GM18526 (cell line): Measurements from ENCODE around the gene CABLES1.

ENCODE experiments used
- POLR2A ChIP-seq: IDR thresholded peaks from 3 replicates; pipeline ENCODE4 v1.6.1; 2011; ENCODE audit not compliant: insufficient read length; ENCODE audit errors: extremely low read depth

Gene CABLES1

DNA sequence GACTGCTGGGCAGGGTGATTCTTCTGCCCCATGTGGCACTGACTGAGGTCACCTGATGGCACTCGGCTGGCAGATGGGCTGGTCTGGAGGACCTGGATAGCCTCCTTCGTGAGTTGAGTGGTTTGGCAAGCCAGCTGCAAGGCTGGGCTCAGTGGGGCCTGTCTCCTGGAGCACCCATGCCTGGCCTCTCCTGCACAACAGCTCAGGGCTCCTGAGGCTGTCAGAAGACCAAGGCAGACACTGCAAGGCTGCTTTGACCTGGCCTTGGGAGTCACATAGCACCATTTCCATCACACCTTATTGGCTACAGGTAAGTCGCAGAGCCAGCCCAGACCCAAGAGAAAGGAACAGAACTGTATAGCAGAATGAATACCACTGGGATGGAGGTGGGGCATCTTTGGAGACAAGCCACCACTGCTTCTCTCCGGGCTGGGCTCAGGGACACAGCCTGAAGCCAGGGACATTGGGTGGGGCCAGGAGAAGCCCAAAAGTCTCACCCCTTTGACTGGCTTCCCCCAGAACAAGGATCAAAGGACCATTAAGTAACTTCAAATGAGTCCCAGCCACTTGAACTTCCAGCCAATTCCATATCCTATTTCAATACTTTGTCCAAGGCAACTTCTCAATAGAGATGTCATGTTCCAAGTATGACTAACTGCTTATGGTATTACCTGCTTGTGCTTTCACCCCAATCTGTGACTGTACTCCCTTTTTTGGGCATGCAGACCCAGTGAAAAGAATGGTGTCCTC is 156.3 kb downstream of the CABLES1 start:
- TF ChIP-seq POLR2A: no peak

DNA sequence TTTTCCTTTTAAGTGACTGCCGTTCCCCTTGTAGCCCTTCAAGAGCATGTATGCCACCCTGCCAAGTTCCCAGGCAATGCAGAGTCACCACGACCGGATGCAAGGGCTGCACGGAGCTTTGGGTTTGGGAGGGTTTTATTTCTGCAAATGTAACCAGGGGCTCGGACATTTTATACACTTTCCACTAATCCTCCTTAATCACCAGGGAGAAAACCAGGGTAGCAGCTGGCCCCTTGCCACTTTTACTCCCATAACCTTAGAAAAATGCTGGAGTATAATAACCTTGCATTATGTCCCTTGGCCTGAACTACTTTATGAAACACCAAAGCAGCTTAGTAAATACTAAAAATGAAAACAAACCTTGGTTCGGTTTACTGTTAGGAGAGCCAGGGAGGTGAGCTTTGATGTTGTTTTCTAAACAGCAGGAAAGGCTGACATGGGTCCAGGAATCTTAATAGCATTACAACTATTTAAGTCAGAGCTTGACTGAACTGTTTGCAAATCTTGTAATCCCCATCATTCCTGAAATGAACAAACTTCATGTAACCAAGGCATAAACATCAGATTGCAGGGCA is 165.0 kb downstream of the CABLES1 start:
- no peak for TF ChIP-seq POLR2A

DNA sequence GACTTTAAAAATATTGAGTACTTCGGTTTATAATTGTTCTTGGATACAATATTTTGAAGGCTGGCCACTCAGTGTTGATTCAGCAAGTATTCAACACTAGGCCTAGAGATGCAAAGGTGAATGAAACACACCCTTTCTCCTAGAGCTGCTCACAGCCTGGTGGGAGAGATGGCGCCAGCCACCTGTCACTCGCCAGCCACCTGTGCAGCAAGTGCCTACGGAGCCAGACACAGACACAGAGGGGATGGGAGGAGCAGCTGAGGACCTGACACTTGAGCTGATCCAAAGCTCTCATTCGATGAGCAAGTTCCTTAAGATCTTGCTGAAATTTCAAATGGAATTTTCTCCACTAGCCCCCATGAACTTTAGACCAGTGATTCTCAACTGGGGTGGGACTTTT is 166.7 kb downstream of the CABLES1 start:
- no peak for TF ChIP-seq POLR2A

DNA sequence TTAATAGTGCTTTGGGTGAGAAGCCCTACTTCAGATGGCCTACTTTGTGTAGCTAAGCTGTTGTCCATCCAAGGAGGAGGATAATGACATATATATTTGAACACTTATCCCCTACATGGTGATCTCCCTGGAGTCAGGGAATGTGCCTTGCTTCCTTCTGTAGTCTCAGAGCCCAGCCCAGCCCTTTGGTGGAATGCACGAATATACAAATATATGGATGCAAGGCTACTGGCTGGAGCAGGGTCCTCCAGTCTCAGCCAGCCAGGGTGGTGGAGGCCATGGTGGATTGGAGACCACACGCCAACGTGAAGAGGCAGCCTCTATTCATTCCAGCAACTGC is 167.2 kb downstream of the CABLES1 start:
- no peak for TF ChIP-seq POLR2A

DNA sequence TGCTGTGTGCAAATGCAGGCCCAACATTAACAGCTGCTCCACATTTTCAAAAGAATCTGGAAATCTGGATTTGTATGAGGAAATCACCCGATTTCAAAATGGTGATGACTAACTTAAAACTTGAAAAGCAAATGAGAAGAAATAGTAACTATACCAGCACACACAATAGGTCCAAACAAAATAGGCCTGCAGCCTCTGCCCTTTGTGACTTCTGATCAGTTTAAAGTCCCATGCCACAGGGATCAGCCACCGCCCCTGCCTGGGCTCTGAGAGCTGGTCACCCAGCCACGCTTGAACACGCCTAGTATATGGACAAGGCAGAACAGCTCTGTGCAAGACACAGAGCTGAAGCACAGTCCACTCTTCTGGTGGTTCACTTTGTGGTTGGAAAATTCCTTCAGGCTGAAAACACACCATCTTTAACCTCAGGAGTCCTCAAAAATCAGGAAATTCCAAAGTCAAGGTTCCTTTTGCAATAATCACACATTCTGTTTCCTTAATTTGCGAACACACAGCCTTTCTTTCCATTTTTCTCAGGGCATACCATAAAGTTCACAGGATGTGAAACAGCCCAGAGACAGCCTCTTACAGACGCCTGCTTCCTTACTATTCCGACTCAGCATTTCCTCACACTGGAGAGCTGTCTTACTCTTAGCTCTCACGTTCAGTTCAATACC is 167.7 kb downstream of the CABLES1 start:
- no peak for TF ChIP-seq POLR2A

DNA sequence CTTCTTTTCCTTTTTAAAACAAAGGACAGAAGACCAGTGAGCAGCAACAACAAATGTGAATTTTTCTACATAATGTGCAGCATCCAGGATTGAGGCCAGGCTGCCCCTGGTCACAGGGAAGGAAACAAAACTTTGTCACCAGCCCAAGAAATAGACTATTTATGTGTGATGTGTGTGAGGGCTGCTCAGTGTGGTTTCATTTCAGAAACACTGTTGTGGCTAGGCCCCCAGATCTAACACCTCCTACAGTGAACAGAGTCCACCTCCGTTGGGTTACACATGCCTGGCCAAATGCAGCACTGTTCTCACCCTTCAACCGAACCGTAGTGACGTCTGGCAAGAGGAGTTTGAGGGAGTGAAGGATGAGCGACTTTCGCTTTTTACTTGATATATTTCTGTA is 171.5 kb downstream of the CABLES1 start:
- TF ChIP-seq POLR2A: no peak

DNA sequence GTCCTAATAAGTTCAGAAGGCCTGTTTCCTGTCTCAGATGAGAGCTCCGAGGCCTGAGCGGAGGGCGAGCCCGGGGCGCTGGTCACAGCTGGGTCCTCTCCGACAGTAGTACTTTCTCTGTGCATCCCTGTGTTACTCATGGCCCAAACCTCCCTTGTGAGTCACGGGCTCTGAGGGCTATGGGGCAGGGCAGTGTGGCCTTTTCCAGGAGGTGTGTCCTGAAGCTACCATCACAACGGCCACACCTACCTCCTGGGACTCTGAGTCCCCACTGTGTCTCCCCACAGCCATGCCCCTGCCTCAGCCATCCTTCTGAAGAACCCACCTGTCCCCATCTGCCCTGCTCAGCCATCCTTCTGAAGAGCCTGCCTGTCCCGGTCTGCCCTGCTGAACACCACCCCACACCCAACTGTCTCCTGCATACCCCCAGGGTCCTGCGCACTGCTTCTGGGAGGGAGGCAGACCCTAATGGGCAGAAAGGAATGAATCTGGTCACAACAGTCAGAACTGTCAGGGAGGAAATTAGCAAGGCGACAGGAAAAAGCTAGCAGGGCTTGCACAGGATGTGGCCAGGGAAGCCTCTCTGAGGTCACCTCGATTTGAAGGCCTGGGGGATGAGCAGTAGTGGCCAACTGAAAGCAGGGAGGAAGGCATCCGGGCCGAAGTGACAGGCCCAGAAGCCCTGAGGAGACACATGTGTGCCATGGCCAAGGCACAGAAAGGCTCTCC is 172.4 kb downstream of the CABLES1 start:
- TF ChIP-seq POLR2A: no peak
